ENCODE measurements around the gene ZNF354C. TPM values are rescaled to one million over a fixed set of nuclear protein-coding genes. Genes with fewer than 3 reads are reported as not detected.

ZNF354C gene
- total and polyA plus RNA-seq, 10 of the 15 experiments (the other 5 are each of a cell fraction or from before 2014, with no cell fraction given), result 0.01 to 0.03 (median 0.02) TPM; not detected in 7

DNA sequence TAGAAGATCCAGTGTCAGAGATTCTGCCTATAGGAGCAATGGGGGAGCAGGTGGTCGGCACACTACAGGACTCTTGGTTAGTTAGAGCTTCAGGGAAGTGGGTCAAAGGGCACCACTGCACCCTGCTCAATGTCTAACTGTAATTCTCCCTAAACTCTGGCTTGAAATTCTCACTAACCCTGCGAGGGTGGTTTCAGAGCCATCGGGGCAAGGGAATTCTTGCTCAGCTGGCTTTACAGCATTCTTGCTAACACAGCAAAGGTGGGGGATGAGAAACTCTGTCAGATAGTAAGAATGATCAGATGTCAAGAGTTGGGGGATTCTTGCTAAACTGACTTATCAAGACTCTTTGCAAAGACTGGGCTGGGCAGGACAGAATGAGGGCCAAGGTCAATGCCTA, 4.7 kb upstream of the ZNF354C start:
- no TSS peak for BruUV-seq (replicated peaks)
- no peaks in the 10 kb centered on the region for H3K36me3 ChIP-seq (ENCODE audit: control insufficient read depth in 2 of 2, insufficient read depth in 2 of 2, low read length in 1 of 2)
- in situ Hi-C loops (cut with MboI), result no loop called here
- no peaks in the 10 kb centered on the region for H3K27me3 ChIP-seq (replicated peaks in 1 of 2; ENCODE audit: control insufficient read depth in 2 of 2, insufficient read depth in 2 of 2, low read length in 1 of 2)
- no peak overlapping the region for H2AFZ ChIP-seq (ENCODE audit: control insufficient read depth, low read depth, low read length)
- POLR2A ChIA-PET, result no interaction called here
- RAD21 ChIA-PET (ENCODE audit: unreplicated experiment), result no interaction called here
- SMC1A ChIA-PET (ENCODE audit: uncharacterized antibody, unreplicated experiment), result no interaction called here
- no peak overlapping the region for H3K4me3 ChIP-seq
- DNase-seq (ENCODE audit: low read depth, low spot score), result no peak
- H3K79me2 ChIP-seq (ENCODE audit: control insufficient read depth, insufficient read depth, low read length), result no peaks in the 10 kb centered on the region
- ATAC-seq, result no peak
- no peak overlapping the region for H3K27ac ChIP-seq (ENCODE audit: control insufficient read depth, insufficient read depth)
- no peaks in the 10 kb centered on the region for H3K4me1 ChIP-seq (ENCODE audit: control insufficient read depth, insufficient read depth, low read length)
- 19% methylated on average over 3 of the region's 3 CpGs for WGBS (ENCODE audit: insufficient coverage, insufficient replicate concordance, low lambda C conversion rate, missing lambda C conversion rate)
- no peak overlapping the region for H3K4me2 ChIP-seq (ENCODE audit: control insufficient read depth, insufficient read depth)
- H3K9ac ChIP-seq (ENCODE audit: control insufficient read depth, insufficient read depth, low read length), result no peak overlapping the region
- TF ChIP-seq MTA2 (IDR thresholded peaks at IDR 0.05; ENCODE audit: low read depth), result no peak
- TF ChIP-seq POLR2A (IDR thresholded peaks at IDR 0.05; ENCODE audit: low read depth, low read length), result no peak
- TF ChIP-seq TCF7 (IDR thresholded peaks at IDR 0.05; ENCODE audit: borderline replicate concordance), result no peak
- no peak for TF ChIP-seq FOXK2 (IDR thresholded peaks at IDR 0.05)
- TF ChIP-seq, protein P1, sequence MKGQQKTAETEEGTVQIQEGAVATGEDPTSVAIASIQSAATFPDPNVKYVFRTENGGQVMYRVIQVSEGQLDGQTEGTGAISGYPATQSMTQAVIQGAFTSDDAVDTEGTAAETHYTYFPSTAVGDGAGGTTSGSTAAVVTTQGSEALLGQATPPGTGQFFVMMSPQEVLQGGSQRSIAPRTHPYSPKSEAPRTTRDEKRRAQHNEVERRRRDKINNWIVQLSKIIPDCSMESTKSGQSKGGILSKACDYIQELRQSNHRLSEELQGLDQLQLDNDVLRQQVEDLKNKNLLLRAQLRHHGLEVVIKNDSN (IDR thresholded peaks at IDR 0.05; ENCODE audit: borderline replicate concordance, extremely low read length, insufficient read depth, low read depth, low read length), result no peak
- TF ChIP-seq ETV6 (conservative IDR thresholded peaks at IDR 0.05 in 1 of 2, IDR thresholded peaks at IDR 0.05 in 1 of 2; ENCODE audit: borderline replicate concordance in 1 of 2, low read depth in 1 of 2), result no peak
- FAIRE-seq, result no peak
- no peaks in the 10 kb centered on the region for H4K20me1 ChIP-seq (ENCODE audit: control insufficient read depth, insufficient read depth)
- peaks cover 1% of the 10 kb centered on the region; the same call in 1 of the 3 replicates for H3K9me3 ChIP-seq (replicated peaks; ENCODE audit: control insufficient read depth, insufficient read depth, low read length)
- CTCF ChIA-PET, result interaction anchor here (0.5 kb wide), 1 partner anchor 297 kb away, joined by 4 read pairs; no protein-coding TSS in a partner anchor
- intact Hi-C loops (cut with micrococcal nuclease; ENCODE audit: unreplicated experiment), result no loop called here

DNA sequence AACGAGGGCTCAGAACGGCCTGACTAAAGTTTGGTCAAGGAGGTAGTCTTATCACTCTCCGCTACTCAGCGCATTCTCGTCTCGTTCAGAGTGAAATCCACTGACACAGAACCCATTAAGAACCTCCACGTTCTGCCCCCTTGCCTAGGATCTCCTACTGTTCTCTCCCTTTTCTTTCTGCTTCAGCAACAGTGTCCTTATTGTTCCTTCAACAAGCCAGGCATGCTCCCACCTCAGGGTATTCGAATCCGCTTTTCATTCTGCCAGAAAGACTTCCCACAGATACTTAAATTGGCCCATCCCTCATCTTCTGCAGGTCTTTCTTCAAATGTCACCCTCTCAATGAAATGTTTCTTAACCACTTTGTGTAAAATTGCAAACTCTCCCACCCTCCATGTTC, 4.3 kb upstream of the ZNF354C start:
- WGBS (ENCODE audit: insufficient coverage, insufficient replicate concordance, low lambda C conversion rate, missing lambda C conversion rate), result 25% methylated on average over 9 of the region's 9 CpGs
- no peak overlapping the region for H3K4me2 ChIP-seq (ENCODE audit: control insufficient read depth, insufficient read depth)
- no peaks in the 10 kb centered on the region for H3K36me3 ChIP-seq (ENCODE audit: control insufficient read depth in 2 of 2, insufficient read depth in 2 of 2, low read length in 1 of 2)
- H3K79me2 ChIP-seq (ENCODE audit: control insufficient read depth, insufficient read depth, low read length), result no peaks in the 10 kb centered on the region
- CTCF ChIA-PET, result interaction anchor here (0.5 kb wide), 1 partner anchor 298 kb away, joined by 4 read pairs; no protein-coding TSS in a partner anchor
- no peaks in the 10 kb centered on the region for H3K4me1 ChIP-seq (ENCODE audit: control insufficient read depth, insufficient read depth, low read length)
- no peak overlapping the region for H3K9ac ChIP-seq (ENCODE audit: control insufficient read depth, insufficient read depth, low read length)
- H3K27me3 ChIP-seq (replicated peaks in 1 of 2; ENCODE audit: control insufficient read depth in 2 of 2, insufficient read depth in 2 of 2, low read length in 1 of 2), result no peaks in the 10 kb centered on the region
- no TSS peak for BruUV-seq (replicated peaks)
- intact Hi-C loops (cut with micrococcal nuclease; ENCODE audit: unreplicated experiment), result no loop called here
- in situ Hi-C loops (cut with MboI), result no loop called here
- SMC1A ChIA-PET (ENCODE audit: uncharacterized antibody, unreplicated experiment), result no interaction called here
- POLR2A ChIA-PET, result no interaction called here
- DNase-seq (ENCODE audit: low read depth, low spot score) (no peak), ATAC-seq (no peak), FAIRE-seq (no peak)
- no peak overlapping the region for H3K4me3 ChIP-seq
- H3K9me3 ChIP-seq (replicated peaks; ENCODE audit: control insufficient read depth, insufficient read depth, low read length), result peaks cover 1% of the 10 kb centered on the region; the same call in 1 of the 3 replicates
- H2AFZ ChIP-seq (ENCODE audit: control insufficient read depth, low read depth, low read length), result no peak overlapping the region
- no peaks in the 10 kb centered on the region for H4K20me1 ChIP-seq (ENCODE audit: control insufficient read depth, insufficient read depth)
- H3K27ac ChIP-seq (ENCODE audit: control insufficient read depth, insufficient read depth), result no peak overlapping the region
- RAD21 ChIA-PET (ENCODE audit: unreplicated experiment), result no interaction called here
- TF ChIP-seq NR2C1 (IDR thresholded peaks at IDR 0.05) (no peak), TARDBP (IDR thresholded peaks at IDR 0.05; ENCODE audit: borderline replicate concordance) (no peak), NR2C2 (IDR thresholded peaks at IDR 0.05; ENCODE audit: borderline replicate concordance, control insufficient read depth, insufficient read length, low read depth) (no peak), CBX3 (IDR thresholded peaks at IDR 0.05; ENCODE audit: borderline replicate concordance, low read depth) (no peak), ATF7 (IDR thresholded peaks at IDR 0.05; ENCODE audit: low read depth) (no peak), JUND (IDR thresholded peaks at IDR 0.05; ENCODE audit: low read depth, low read length) (no peak), CHD2 (IDR thresholded peaks at IDR 0.05; ENCODE audit: borderline replicate concordance, low read depth, low read length) (no peak), POLR2A (IDR thresholded peaks at IDR 0.05; ENCODE audit: low read depth, low read length) (no peak)
- TF ChIP-seq, protein P2, sequence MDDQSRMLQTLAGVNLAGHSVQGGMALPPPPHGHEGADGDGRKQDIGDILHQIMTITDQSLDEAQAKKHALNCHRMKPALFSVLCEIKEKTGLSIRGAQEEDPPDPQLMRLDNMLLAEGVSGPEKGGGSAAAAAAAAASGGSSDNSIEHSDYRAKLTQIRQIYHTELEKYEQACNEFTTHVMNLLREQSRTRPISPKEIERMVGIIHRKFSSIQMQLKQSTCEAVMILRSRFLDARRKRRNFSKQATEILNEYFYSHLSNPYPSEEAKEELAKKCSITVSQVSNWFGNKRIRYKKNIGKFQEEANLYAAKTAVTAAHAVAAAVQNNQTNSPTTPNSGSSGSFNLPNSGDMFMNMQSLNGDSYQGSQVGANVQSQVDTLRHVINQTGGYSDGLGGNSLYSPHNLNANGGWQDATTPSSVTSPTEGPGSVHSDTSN (IDR thresholded peaks at IDR 0.05; ENCODE audit: insufficient replicate concordance, low read depth, low read length), result no peak
- TF ChIP-seq, protein P3, sequence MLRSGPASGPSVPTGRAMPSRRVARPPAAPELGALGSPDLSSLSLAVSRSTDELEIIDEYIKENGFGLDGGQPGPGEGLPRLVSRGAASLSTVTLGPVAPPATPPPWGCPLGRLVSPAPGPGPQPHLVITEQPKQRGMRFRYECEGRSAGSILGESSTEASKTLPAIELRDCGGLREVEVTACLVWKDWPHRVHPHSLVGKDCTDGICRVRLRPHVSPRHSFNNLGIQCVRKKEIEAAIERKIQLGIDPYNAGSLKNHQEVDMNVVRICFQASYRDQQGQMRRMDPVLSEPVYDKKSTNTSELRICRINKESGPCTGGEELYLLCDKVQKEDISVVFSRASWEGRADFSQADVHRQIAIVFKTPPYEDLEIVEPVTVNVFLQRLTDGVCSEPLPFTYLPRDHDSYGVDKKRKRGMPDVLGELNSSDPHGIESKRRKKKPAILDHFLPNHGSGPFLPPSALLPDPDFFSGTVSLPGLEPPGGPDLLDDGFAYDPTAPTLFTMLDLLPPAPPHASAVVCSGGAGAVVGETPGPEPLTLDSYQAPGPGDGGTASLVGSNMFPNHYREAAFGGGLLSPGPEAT (IDR thresholded peaks at IDR 0.05; ENCODE audit: low read depth), result no peak
